Stimulated activated CD4-positive, alpha-beta T cell treated with anti-CD3 and anti-CD28 coated beads, Interleukin-2, amount 100 ng/mL, for 24 hours (primary cell): ENCODE data around the gene TOMM70.
"Not testable (repeated sequence)": the region's sequence is repeated elsewhere in the genome, so short reads cannot be mapped to it uniquely, and the experiment has no call there.

Experiments
- DNase-seq, 2 donors: peaks; one replicate each; pipeline ENCODE4 v3.0.0-alpha.2; 2020

TOMM70 gene

GRCh38 chr3:100400780-100401673 is at the start of gene TOMM70, which contains the start of gene LNP1:
Gene TOMM70 (minus strand): TSS chr3:100401089. CDS start chr3:100400949, 140 bp downstream.
Gene LNP1 (plus strand): TSS chr3:100401539. CDS start chr3:100429730, 28,191 bp downstream.
- DNase-seq = peak; percentile 97 to 98

- no peak for DNase-seq
Measured at GRCh38 chr3:100449214-100449613, 48.3 kb upstream of the TOMM70 start.

- DNase-seq = no peak
Measured at GRCh38 chr3:100448079-100448478, 47.2 kb upstream of the TOMM70 start.

- not testable (repeated sequence) for DNase-seq
Measured at GRCh38 chr3:100447067-100447466, 46.2 kb upstream of the TOMM70 start.

- no peak for DNase-seq
Measured at GRCh38 chr3:100443690-100444089, 42.8 kb upstream of the TOMM70 start.

- DNase-seq = no peak
Measured at GRCh38 chr3:100440895-100441294, 40.0 kb upstream of the TOMM70 start.

GRCh38 chr3:100438623-100438974 is 37.7 kb upstream of the TOMM70 start:
- DNase-seq = no peak

GRCh38 chr3:100437721-100438622 is 37.1 kb upstream of the TOMM70 start:
- DNase-seq = no peak

- no peak for DNase-seq
Measured at GRCh38 chr3:100436951-100437350, 36.1 kb upstream of the TOMM70 start.

- no peak for DNase-seq
Measured at GRCh38 chr3:100429187-100429716, 28.4 kb upstream of the TOMM70 start.

GRCh38 chr3:100427699-100428098 is 26.8 kb upstream of the TOMM70 start:
- DNase-seq = no peak

- no peak for DNase-seq
Measured at GRCh38 chr3:100426067-100426682, 25.3 kb upstream of the TOMM70 start.

GRCh38 chr3:100425316-100425715 is 24.4 kb upstream of the TOMM70 start:
- no peak for DNase-seq

- no peak for DNase-seq
Measured at GRCh38 chr3:100424261-100424660, 23.4 kb upstream of the TOMM70 start.

GRCh38 chr3:100423611-100424010 is 22.7 kb upstream of the TOMM70 start:
- no peak for DNase-seq

- DNase-seq = no peak
Measured at GRCh38 chr3:100420885-100421284, 20.0 kb upstream of the TOMM70 start.

GRCh38 chr3:100419406-100419805 is 18.5 kb upstream of the TOMM70 start:
- no peak for DNase-seq

- no peak for DNase-seq
Measured at GRCh38 chr3:100416863-100417262, 16.0 kb upstream of the TOMM70 start.

GRCh38 chr3:100416176-100416575 is 15.3 kb upstream of the TOMM70 start:
- no peak for DNase-seq

- no peak for DNase-seq
Measured at GRCh38 chr3:100413613-100414012, 12.7 kb upstream of the TOMM70 start.

- DNase-seq = no peak
Measured at GRCh38 chr3:100412912-100413590, 12.2 kb upstream of the TOMM70 start.
